AG20443 (cell line): ENCODE results near the gene FGF12.

ENCODE experiments used
- DNase-seq: peaks from one replicate; pipeline ENCODE4 v3.0.0; 2012; ENCODE audit warnings: low spot score, mixed read lengths

FGF12 gene

DNA sequence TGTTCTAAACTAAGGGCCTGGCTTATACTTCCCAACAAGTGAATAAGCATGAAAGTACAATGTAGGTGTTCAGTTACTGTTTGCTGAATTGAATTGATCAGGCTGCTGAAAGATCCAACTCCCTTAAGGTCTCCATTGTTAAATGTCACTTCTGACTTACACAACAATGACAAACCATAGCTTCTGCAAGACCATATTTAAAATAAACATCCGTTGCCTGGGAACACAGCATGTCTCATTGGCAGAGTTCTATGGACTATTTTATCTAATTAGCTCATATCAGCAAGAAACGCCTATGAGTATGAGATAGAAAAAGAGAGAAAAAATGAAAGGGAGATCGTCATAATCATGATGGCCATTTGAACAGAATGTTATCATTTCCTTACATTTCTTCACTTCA is 605.4 kb downstream of the FGF12 start:
- DNase-seq, result no peak

- DNase-seq, result no peak
Observed at GRCh38 chr3:192108820-192109219, 618.5 kb downstream of the FGF12 start.

DNA sequence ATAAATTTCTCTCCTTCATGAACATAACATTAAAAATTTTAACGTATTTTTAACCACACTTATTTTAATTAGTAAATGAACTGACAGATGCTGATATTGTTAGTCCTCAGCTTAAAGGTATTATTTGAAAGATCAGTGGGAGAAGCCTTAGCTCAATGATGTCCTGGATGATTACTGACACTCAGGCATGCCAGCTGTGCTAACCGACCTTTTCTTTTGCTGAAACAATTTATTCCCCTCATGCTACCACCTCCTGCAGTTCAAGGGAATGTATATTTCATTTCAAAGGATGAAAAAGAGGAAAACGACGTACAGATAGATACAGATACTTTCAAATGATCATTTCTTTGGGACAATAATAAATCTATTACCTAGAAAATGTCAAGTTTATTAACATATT is 620.8 kb downstream of the FGF12 start:
- no peak for DNase-seq

- no peak for DNase-seq
Observed at GRCh38 chr3:192092388-192093005, 634.8 kb downstream of the FGF12 start.

DNA sequence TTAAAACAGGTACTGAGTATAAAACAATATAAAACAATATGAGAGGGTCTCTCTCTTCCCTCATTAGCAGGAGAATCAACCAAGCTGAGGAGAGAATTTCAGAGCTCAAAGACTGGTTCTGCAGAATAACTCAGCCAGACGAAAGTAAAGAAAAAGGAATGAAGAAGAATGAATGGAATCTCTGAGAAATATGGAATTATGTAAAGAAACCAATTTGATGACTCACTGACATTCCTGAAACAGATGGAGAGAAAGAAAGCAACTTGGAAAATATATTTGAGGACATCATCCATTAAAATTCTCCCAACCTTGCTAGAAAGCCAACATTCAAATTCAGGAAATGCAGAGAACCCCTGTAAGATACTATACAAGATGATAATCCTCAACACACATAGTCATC is 635.5 kb downstream of the FGF12 start:
- no peak for DNase-seq

DNA sequence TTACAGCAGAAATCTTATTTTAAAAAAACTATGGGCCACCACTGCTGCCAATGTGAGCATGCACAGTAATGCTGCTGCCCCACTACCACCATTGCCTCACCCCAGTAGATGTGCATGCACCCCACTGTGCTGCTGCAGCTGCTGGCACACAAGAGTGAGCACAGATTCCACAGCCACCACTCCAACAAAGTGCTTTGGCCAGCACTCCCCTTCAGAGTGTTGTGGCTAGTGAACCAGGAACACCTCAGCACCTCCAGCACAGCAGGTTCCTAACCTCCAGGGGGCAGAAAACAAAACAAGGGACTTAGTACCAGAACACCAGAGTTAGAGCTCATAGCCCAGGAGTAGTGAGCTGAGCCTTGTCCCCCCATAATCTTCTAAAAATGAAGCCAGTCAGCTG is 636.8 kb downstream of the FGF12 start:
- DNase-seq, result no peak
